ENCODE results near the gene PRELP.

- TF ChIP-seq CTCF (IDR thresholded peaks at IDR 0.05; ENCODE audit: extremely low read depth in 1 of 2, insufficient read depth in 1 of 2, low read depth in 1 of 2, low read length in 2 of 2) (no peak), POLR2A (IDR thresholded peaks at IDR 0.05; ENCODE audit: low read depth, low read length) (no peak), MYC (IDR thresholded peaks at IDR 0.05; ENCODE audit: low read depth, low read length) (no peak), GATA2 (IDR thresholded peaks at IDR 0.05; ENCODE audit: insufficient read depth, insufficient read length, low read depth, low read length) (no peak), POLR2AphosphoS5 (IDR thresholded peaks at IDR 0.05; ENCODE audit: insufficient read depth, low read depth, low read length) (no peak), MAX (IDR thresholded peaks at IDR 0.05; ENCODE audit: insufficient read depth, insufficient read length) (no peak), FOS (IDR thresholded peaks at IDR 0.05; ENCODE audit: borderline replicate concordance, insufficient read depth, low read length) (no peak)
Measured at GRCh38 chr1:203473281-203473680, 2.3 kb upstream of the PRELP start.

All from endothelial cell of umbilical vein (primary cell).